Activated CD8-positive, alpha-beta T cell treated with anti-CD3 and anti-CD28 coated beads for 36 hours (primary cell): ENCODE results near the gene CDKL2. TPM values are rescaled to one million over a fixed set of nuclear protein-coding genes. Genes with fewer than 3 reads are reported as not detected.

Experiments
- ATAC-seq: fragments of 200-7000 bp; cut with Tn5 transposase; one replicate; pipeline ENCODE4 v1.10.0; 2021; ENCODE audit warnings: mild to moderate bottlenecking, moderate library complexity
- CTCF ChIA-PET: fragments of 350-600 bp; sonication (Branson Sonifier 250); formaldehyde crosslinking; loops from one replicate; lab custom pipeline; 2021; ENCODE audit warnings: antibody characterized with exemption; lab: Charles Lee
- POLR2A ChIA-PET: fragments of 350-600 bp; sonication (Branson Sonifier 250); formaldehyde crosslinking; loops from one replicate; lab custom pipeline; 2021; ENCODE audit warnings: antibody characterized with exemption; lab: Charles Lee
- DNase-seq: peaks from one replicate; pipeline ENCODE4 v3.0.0-alpha.2; 2020
- H3K27ac Mint-ChIP-seq: one replicate; pipeline ENCODE4 v1.8.0; 2021; ENCODE audit warnings: mild to moderate bottlenecking, mixed read lengths
- H3K27me3 Mint-ChIP-seq: one replicate; pipeline ENCODE4 v1.8.0; 2021; ENCODE audit warnings: mixed read lengths
- H3K36me3 Mint-ChIP-seq: one replicate; pipeline ENCODE4 v1.8.0; 2021; ENCODE audit warnings: low read depth, mixed read lengths
- H3K4me1 Mint-ChIP-seq: one replicate; pipeline ENCODE4 v1.8.0; 2021; ENCODE audit warnings: low read depth, mixed read lengths
- H3K4me3 Mint-ChIP-seq: one replicate; pipeline ENCODE4 v1.8.0; 2021; ENCODE audit warnings: mild to moderate bottlenecking, moderate library complexity, mixed read lengths
- H3K9me3 Mint-ChIP-seq: one replicate; pipeline ENCODE4 v1.8.0; 2021; ENCODE audit warnings: mixed read lengths
- intact Hi-C: fragments of 100-400 bp; cut with micrococcal nuclease; formaldehyde crosslinking; loops from one replicate; pipeline ENCODE4 v1.10.0; 2022
- total RNA-seq, 2 experiments: library from RNA; stranded (reverse); gene quantifications; one replicate each; pipeline ENCODE4 v1.2.3, GENCODE V29; 2021
- TF ChIP-seq, protein P1 (sequence below): fragments of 200-600 bp; IDR thresholded peaks from one replicate; pipeline ENCODE4 v1.8.0; 2022; ENCODE audit warnings: antibody characterized with exemption, mild to moderate bottlenecking

CDKL2 gene
- 1 to 10 TPM in 1 of 2 experiments, under 1 TPM in 1; 0.83 to 1.0 TPM for total RNA-seq

DNA sequence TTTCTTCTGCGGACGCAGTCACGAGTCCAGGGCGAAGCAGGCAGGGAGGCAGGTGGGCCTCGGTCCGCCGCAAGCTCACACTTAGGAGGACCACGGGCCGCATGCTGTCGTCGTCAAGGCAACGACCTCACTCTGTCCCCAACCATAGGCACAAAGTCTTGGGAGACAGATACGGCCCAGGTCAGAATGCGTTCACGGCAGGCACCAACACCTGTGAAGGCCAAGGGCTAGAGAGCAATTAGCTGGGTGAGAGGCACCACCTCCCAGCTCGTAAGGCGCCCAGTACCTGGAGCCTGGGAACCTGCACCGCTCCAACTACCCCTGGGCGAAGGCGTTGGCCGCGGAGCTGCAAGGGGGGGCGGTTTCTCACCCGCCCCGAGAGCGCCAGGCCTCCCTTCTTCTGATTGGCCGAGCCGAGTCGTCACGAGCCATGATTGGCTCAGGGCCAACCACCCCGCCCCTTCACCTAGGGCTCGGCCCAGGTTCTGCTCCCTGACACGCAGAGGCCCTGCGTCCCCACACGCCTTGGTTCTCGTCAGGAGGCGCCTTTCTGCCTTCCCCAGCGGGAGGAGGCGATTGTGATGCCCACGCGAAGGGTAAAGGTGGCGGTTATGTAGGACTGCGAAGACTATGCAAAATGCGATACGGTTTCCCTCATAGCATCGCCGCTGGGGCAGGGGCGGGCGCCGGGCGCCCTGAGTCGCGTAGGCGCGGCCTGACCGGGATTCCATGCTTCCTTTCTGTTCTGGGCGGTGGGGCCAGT, at the start of gene CDKL2:
Gene CDKL2 (minus strand): TSS at position 355 of the 763 bp plus-strand sequence. CDS start 4,540 bp downstream, outside the sequence.
- Mint-ChIP-seq H3K4me1 (peaks cover 22% of the 10 kb centered on the region), H3K27ac (peak within 1 kb of the TSS; percentile 14), H3K36me3 (no peaks in the 10 kb centered on the region), H3K27me3 (no peaks in the 10 kb centered on the region), H3K9me3 (no peaks in the 10 kb centered on the region), H3K4me3 (peak within 1 kb of the TSS; percentile 73)
- TF ChIP-seq, protein P1, sequence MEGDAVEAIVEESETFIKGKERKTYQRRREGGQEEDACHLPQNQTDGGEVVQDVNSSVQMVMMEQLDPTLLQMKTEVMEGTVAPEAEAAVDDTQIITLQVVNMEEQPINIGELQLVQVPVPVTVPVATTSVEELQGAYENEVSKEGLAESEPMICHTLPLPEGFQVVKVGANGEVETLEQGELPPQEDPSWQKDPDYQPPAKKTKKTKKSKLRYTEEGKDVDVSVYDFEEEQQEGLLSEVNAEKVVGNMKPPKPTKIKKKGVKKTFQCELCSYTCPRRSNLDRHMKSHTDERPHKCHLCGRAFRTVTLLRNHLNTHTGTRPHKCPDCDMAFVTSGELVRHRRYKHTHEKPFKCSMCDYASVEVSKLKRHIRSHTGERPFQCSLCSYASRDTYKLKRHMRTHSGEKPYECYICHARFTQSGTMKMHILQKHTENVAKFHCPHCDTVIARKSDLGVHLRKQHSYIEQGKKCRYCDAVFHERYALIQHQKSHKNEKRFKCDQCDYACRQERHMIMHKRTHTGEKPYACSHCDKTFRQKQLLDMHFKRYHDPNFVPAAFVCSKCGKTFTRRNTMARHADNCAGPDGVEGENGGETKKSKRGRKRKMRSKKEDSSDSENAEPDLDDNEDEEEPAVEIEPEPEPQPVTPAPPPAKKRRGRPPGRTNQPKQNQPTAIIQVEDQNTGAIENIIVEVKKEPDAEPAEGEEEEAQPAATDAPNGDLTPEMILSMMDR = no peak
- intact Hi-C loops = no loop called here
- ATAC-seq (peak; percentile 98), DNase-seq (peak; percentile 92)
- CTCF ChIA-PET = interaction anchor here (0.6 to 2.3 kb wide), 6 partner anchors 12 to 265 kb away, joined by 3 to 9 read pairs (median 4); partner anchors contain the start of gene USO1
- POLR2A ChIA-PET = interaction anchor here (1.0 to 1.5 kb wide), 2 partner anchors 25 to 38 kb away, joined by 4 read pairs; no protein-coding TSS in a partner anchor

GRCh38 chr4:75678965-75679364, 48.6 kb upstream of the CDKL2 start:
- peaks cover 24% of the 10 kb centered on the region for H3K4me1 Mint-ChIP-seq
- no peak for DNase-seq
- no peaks in the 10 kb centered on the region for H3K9me3 Mint-ChIP-seq
- ATAC-seq = no peak
- TF ChIP-seq, protein P1 = no peak
- intact Hi-C loops = no loop called here
- ChIA-PET CTCF (interaction anchor here (1.2 kb wide), 1 partner anchor 23 kb away, joined by 3 read pairs; no protein-coding TSS in a partner anchor), POLR2A (interaction anchor here (1.0 kb wide), 1 partner anchor 20 kb away, joined by 3 read pairs; no protein-coding TSS in a partner anchor)
- H3K27me3 Mint-ChIP-seq = no peaks in the 10 kb centered on the region
- H3K27ac Mint-ChIP-seq = no peak overlapping the region
- H3K36me3 Mint-ChIP-seq = no peaks in the 10 kb centered on the region
- no peak overlapping the region for H3K4me3 Mint-ChIP-seq

DNA sequence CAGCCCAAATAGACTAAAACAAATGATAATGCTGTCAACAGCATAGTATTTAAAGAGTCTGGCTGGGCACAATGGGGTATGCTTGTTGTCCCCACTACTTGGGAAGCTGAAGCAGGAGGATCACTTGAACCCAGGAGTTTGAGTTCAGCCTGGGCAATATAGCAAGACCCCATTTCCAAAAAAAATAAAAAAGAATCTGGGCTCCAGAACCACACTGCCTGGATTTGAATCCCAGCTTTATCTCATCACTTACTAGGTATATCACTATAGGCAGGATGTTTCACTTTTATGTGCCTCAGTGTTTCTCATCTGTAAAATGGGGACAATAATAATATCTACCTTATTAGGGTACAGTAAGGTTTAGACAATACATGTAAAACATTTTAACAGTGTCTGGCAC, 48.1 kb upstream of the CDKL2 start:
- no peaks in the 10 kb centered on the region for H3K36me3 Mint-ChIP-seq
- no peaks in the 10 kb centered on the region for H3K9me3 Mint-ChIP-seq
- H3K4me3 Mint-ChIP-seq = no peak overlapping the region
- H3K4me1 Mint-ChIP-seq = peaks cover 21% of the 10 kb centered on the region
- no peaks in the 10 kb centered on the region for H3K27me3 Mint-ChIP-seq
- CTCF ChIA-PET = interaction anchor here (1.2 kb wide), 1 partner anchor 23 kb away, joined by 3 read pairs; no protein-coding TSS in a partner anchor
- intact Hi-C loops = no loop called here
- POLR2A ChIA-PET = interaction anchor here (1.0 kb wide), 1 partner anchor 20 kb away, joined by 3 read pairs; no protein-coding TSS in a partner anchor
- DNase-seq (no peak), ATAC-seq (no peak)
- TF ChIP-seq, protein P1 = no peak
- no peak overlapping the region for H3K27ac Mint-ChIP-seq

GRCh38 chr4:75675004-75675531, 44.7 kb upstream of the CDKL2 start:
- Mint-ChIP-seq H3K4me1 (peaks cover 16% of the 10 kb centered on the region), H3K27ac (no peak overlapping the region), H3K27me3 (no peaks in the 10 kb centered on the region), H3K9me3 (no peaks in the 10 kb centered on the region), H3K4me3 (no peak overlapping the region), H3K36me3 (peaks cover 30% of the 10 kb centered on the region)
- intact Hi-C loops = no loop called here
- TF ChIP-seq, protein P1 = no peak
- POLR2A ChIA-PET = interaction anchor here (0.6 to 1.3 kb wide), 2 partner anchors 14 to 21 kb away, joined by 3 to 4 read pairs; no protein-coding TSS in a partner anchor
- DNase-seq = no peak
- CTCF ChIA-PET = interaction anchor here (0.6 to 2.4 kb wide), 4 partner anchors 9 to 49 kb away, joined by 3 to 14 read pairs (median 3); partner anchors contain the start of gene USO1
- no peak for ATAC-seq
